GM12873 (cell line): Measurements from ENCODE around the gene DACT2.

Source experiments
- TF ChIP-seq, protein P1 (sequence below): IDR thresholded peaks from 2 replicates; pipeline ENCODE4 v1.5.1; 2012; ENCODE audit warnings: low read depth, mild to moderate bottlenecking, moderate library complexity, low read length, control low read depth; ENCODE audit not compliant: insufficient read depth; ENCODE audit errors: missing control alignments

DACT2 gene

DNA sequence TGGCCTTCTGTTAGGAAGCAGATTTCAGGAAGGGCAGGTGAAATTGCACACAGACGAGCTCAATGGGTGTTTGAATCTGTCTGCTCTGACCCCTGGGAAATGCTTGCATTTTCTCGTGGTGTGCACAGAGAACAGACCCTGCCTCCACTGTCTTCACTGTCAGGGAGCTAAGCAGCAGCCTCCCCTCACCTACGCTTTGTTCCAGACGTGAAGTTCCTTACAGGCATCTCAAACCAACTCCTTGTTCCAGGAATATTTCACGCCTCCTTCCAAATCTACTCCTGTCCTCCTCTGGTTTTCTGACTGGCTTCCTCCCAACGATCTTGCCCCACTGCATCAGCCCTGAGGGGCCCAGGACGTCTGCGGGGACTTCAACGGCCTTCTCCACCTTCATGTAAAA, 13.7 kb downstream of the DACT2 start:
- TF ChIP-seq, protein P1, sequence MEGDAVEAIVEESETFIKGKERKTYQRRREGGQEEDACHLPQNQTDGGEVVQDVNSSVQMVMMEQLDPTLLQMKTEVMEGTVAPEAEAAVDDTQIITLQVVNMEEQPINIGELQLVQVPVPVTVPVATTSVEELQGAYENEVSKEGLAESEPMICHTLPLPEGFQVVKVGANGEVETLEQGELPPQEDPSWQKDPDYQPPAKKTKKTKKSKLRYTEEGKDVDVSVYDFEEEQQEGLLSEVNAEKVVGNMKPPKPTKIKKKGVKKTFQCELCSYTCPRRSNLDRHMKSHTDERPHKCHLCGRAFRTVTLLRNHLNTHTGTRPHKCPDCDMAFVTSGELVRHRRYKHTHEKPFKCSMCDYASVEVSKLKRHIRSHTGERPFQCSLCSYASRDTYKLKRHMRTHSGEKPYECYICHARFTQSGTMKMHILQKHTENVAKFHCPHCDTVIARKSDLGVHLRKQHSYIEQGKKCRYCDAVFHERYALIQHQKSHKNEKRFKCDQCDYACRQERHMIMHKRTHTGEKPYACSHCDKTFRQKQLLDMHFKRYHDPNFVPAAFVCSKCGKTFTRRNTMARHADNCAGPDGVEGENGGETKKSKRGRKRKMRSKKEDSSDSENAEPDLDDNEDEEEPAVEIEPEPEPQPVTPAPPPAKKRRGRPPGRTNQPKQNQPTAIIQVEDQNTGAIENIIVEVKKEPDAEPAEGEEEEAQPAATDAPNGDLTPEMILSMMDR, result no peak

DNA sequence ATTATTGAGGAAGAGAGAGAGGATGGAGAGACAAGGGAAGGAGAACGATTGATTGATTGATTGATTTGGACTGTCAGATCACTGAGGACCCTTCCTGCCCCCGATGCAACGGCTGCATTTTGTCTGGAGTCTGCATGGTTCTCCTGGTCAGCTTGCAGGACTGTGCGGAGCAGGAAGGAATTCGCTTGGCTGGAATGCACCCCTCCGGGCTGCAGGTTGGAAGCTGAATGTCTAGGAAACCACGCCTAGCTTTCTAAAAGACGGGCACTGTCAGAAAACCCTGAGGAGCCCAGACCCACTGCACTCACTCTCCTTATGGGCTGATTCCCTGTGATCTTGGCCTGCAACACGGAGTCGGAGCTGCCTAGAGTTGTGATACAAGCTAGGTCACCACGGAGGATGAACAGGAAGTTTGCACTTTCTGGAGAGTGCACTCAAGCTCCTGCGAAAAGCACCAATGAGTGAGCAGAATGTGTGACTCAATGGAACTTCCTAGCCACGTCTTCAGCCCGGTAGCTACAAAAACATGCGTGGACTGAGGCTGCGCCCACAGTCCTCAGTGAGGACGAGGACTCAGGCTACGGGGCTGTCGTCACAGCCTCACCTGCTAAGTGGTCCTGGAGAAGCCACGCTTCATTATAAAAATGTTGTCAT, 14.4 kb downstream of the DACT2 start:
- TF ChIP-seq, protein P1, result no peak

DNA sequence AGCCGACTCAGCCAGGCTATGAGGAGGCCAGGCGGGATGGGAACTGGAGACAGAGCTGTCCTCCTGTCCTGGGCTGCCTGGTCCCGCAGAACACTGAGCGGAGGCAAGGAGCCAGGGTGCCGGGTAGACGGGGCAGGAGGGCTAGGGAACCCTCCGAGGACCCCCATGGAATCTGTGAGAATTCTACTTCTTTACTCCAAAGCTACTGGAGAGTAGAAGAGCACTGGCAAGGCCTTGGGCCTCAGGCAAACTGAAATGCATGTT, 14.9 kb downstream of the DACT2 start:
- TF ChIP-seq, protein P1, result no peak

DNA sequence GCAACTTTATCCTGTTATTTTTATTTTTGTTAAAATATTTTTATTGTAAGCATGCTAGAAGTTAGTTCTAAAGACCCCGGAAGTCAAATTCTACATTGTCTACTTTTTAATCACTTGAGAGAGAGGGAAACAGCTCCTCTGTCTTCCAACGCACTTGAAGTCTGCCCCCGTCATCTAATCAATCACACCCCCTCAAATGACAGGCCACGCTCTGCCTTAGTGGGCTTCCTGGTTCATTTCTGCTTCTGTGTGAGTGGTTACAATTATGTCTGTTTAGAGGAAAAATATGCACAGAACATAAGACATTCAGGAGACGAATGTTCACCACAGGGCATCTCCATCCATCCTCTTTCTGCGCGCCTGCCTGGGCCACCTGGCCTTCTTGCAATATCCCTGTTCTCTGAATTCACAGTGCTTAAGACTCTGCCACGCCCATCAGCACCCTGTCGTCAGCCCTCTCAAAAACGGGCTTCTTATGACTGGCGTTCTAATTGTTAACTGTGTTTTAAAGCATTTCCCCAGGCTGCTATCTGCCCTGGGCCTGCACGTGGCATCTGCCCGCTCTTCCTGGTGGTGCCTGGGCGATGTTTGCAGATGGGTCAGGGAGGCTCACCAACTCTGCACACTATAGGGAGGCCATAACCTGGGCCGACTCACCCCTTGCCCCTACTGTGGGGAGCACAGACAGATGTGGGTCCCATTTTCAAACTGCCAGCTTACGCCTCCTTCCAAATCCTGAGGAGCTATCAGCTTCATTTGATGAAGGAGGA, 15.4 kb downstream of the DACT2 start:
- TF ChIP-seq, protein P1, result no peak

DNA sequence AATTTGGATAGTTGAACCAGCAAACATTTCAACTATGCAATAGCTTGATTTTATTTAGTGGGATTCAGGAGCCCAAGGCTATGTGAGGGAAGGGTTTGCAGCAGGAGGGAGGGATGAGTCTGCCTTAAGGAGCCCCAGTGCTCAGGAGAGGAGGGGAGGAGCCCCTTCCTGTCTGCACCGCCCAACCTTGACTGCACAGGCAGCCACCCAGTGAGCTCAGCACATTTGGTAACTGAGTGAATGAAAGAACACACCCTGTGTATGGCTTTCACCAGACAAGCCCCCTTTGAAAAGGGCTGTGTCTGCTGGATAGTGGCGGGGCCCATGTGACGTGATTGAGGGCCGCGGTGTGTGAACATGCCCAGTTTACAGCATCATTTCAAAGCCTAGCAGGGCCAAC, 17.0 kb downstream of the DACT2 start:
- TF ChIP-seq, protein P1, result no peak

DNA sequence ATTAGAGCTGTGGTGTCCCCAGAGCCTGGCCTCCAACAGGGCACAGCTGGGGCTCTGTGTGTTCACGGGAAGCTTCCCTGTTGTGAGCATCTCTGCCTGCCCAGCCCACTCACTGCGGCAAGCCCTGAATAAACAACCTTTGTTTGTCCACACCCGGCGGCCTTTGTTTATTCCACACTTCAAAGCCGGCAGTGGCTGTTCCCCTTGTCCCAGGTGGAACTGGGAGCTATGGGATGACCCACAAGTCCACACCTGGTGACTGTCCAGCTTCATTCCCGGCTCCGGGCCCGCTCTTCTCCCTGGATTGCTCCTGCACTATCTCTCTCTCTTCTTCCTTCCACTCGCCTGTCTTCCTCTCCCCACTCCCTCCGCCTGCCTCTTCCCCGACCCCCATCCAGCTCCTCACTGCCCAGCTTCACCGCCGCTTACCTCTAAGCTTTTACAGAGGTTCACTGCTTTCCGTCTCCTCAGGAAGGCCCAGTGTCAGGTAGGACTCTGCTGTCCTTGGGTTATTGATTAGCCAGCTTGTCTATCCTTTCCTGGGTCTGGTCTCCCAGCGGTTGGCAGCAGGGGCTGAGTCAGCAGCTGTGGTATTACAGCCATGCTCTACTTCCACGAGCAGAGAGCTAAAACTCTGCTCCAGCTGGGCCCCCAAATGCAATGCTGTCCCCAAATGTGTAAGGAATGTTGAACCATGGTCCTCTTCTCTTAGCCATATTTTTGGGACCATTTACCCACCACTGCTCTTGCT, 17.8 kb downstream of the DACT2 start:
- TF ChIP-seq, protein P1, result no peak

DNA sequence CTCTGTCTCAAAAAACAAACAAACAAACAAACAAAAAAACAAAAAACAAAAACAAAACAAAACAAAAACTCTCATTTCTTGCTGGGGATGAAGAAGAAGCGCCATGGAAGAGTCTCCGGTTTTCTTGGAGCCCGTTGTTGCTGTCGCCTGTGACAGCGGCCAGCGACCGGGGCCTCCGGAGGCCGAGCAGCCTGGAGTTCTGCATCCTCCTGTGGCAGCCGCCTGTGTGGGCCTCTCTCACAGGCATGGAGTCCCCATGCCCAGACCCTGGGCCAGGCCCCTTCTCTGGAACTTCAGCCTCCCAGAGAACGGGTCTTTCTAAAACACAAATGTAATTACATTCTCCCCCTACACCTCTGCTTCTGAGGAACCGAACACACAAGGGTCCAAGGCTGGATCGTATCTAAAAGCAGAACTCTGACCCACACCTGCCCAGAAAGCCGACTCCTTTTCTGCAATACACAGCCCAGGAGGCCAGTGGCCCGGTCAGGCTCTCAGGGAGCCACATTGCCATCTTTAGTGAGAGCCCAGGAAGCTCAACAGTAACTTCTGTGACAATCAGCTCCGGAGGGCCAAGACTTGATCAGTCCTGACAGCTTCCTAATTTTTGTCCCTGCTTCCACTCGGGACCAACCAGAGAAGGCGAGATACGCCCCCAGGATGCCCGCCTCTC, 18.5 kb downstream of the DACT2 start:
- TF ChIP-seq, protein P1, result no peak
